Panc1 (cell line): ENCODE data around the gene RSPRY1. TPM values are rescaled to one million over a fixed set of nuclear protein-coding genes. Genes with fewer than 3 reads are reported as not detected.

ENCODE experiments used
- ATAC-seq: fragments of 200-7000 bp; cut with Tn5 transposase; 2 replicates; pipeline ENCODE4 v1.9.1; 2020; ENCODE audit warnings: mild to moderate bottlenecking, moderate library complexity
- BruUV-seq: library from RNA; stranded (reverse); fragments of 400-500 nt; replicated peaks from 2 replicates; lab custom pipeline; 2021; lab: Mats Ljungman, UMichigan
- CTCF ChIA-PET: fragments of 300-600 bp; sonication (Branson Sonifier 250); formaldehyde crosslinking; loops from one replicate; lab custom pipeline; 2022; ENCODE audit warnings: antibody characterized with exemption; lab: Charles Lee
- POLR2A ChIA-PET: fragments of 300-600 bp; sonication (Branson Sonifier 250); formaldehyde crosslinking; loops from one replicate; lab custom pipeline; 2022; ENCODE audit warnings: antibody characterized with exemption; lab: Charles Lee
- DNase-seq: peaks from one replicate; pipeline ENCODE4 v3.0.0-alpha.2; 2010; ENCODE audit warnings: low read depth, low spot score
- H3K27ac ChIP-seq: 2 replicates; pipeline ENCODE4 v1.5.1; 2011; ENCODE audit warnings: mild to moderate bottlenecking, low read length, inconsistent platforms
- H3K27me3 ChIP-seq: fragments of 200-500 bp; sonication (Bioruptor generic); 2 replicates; pipeline ENCODE4 v1.6.0; 2014; ENCODE audit warnings: low read length, inconsistent platforms; ENCODE audit not compliant: control insufficient read depth, insufficient read depth
- H3K36me3 ChIP-seq: fragments of 200-500 bp; sonication (Bioruptor generic); 2 replicates; pipeline ENCODE4 v1.5.1; 2014; ENCODE audit warnings: inconsistent platforms, mild to moderate bottlenecking, low read length, moderate library complexity; ENCODE audit not compliant: control insufficient read depth, insufficient read depth
- H3K4me1 ChIP-seq: 2 replicates; pipeline ENCODE4 v1.5.1; 2011; ENCODE audit warnings: inconsistent platforms, mild to moderate bottlenecking, low read length, moderate library complexity; ENCODE audit not compliant: control insufficient read depth, insufficient read depth
- H3K4me3 ChIP-seq, 2 experiments: 2 replicates each; pipeline ENCODE4 v1.5.1; 2011 to 2012; ENCODE audit warnings: low read depth in 2 of 2, low read length in 2 of 2, mild to moderate bottlenecking in 2 of 2, inconsistent platforms in 1 of 2, moderate library complexity in 1 of 2
- H3K9me3 ChIP-seq: fragments of 200-500 bp; sonication (Bioruptor generic); 2 replicates; pipeline ENCODE4 v1.5.1; 2014; ENCODE audit warnings: low read depth, mild to moderate bottlenecking, inconsistent platforms, low read length, moderate library complexity; ENCODE audit not compliant: control insufficient read depth, insufficient read depth
- CTCF ChIP-seq: fragments of 450-650 bp; IDR thresholded peaks from 2 replicates; pipeline ENCODE4 v1.5.1; 2017; ENCODE audit warnings: mild to moderate bottlenecking
- POLR2AphosphoS5 ChIP-seq: IDR thresholded peaks from 2 replicates; pipeline ENCODE4 v1.6.1; 2012; ENCODE audit warnings: mild to moderate bottlenecking, low read depth, low read length, moderate library complexity
- REST ChIP-seq, 2 experiments: IDR thresholded peaks; 2 replicates each; pipeline ENCODE4 v1.6.1; 2011 to 2012; ENCODE audit warnings: low read depth in 2 of 2, control low read depth in 1 of 2, low read length in 1 of 2, mild to moderate bottlenecking in 1 of 2, moderate library complexity in 1 of 2; ENCODE audit not compliant: insufficient read depth in 1 of 2
- SIN3A ChIP-seq: IDR thresholded peaks from 2 replicates; pipeline ENCODE4 v1.6.1; 2012; ENCODE audit warnings: low read depth, mild to moderate bottlenecking, low read length, moderate library complexity, borderline replicate concordance; ENCODE audit not compliant: insufficient read depth
- TCF7L2 ChIP-seq: IDR thresholded peaks from 2 replicates; pipeline ENCODE4 v1.6.1; 2011; ENCODE audit warnings: mild to moderate bottlenecking, low read depth, low read length, inconsistent platforms
- in situ Hi-C: cut with HindIII; loops from 2 replicates; pipeline ENCODE4 v1.10.0; 2016; ENCODE audit warnings: low sequenced_read_pairs, low pct_unique_long_range_greater_than_20kb
- intact Hi-C: fragments of 100-400 bp; cut with micrococcal nuclease; formaldehyde crosslinking; loops from one replicate; pipeline ENCODE4 v1.10.0; 2022; ENCODE audit not compliant: unreplicated experiment
- total RNA-seq: library from RNA; stranded (reverse); gene quantifications from one replicate; pipeline ENCODE4 v1.2.1, GENCODE V29; 2021; ENCODE audit not compliant: unreplicated experiment

Gene RSPRY1
- total RNA-seq, 1 experiment from 2014 or later: 29.4 TPM

- no peak for DNase-seq
- intact Hi-C loops: no loop called here
- TF ChIP-seq TCF7L2 (no peak), SIN3A (no peak), CTCF (no peak), REST (IDR thresholded peaks at IDR 0.05; ENCODE audit: insufficient read depth in 1 of 2, low read depth in 2 of 2, low read length in 1 of 2) (no peak), POLR2AphosphoS5 (no peak)
- ChIA-PET CTCF (no interaction called here), POLR2A (interaction anchor here (0.8 kb wide), 1 partner anchor 9 kb away, joined by 3 read pairs; no protein-coding TSS in a partner anchor)
- H3K4me3 ChIP-seq: no peak overlapping the region
- no peaks in the 10 kb centered on the region for H3K4me1 ChIP-seq
- H3K27me3 ChIP-seq: no peaks in the 10 kb centered on the region
- peaks cover 4% of the 10 kb centered on the region; the same call in 1 of the 2 replicates for H3K36me3 ChIP-seq
- in situ Hi-C loops: no loop called here
- H3K27ac ChIP-seq: no peak overlapping the region
- BruUV-seq: no TSS peak
- no peaks in the 10 kb centered on the region for H3K9me3 ChIP-seq
- ATAC-seq: no peak
Observed at GRCh38 chr16:57152096-57153093, 33.7 kb upstream of the RSPRY1 start.

GRCh38 chr16:57153841-57154240, 32.3 kb upstream of the RSPRY1 start:
- ChIA-PET POLR2A (no interaction called here), CTCF (no interaction called here)
- Histone ChIP-seq H3K27me3 (no peaks in the 10 kb centered on the region), H3K4me1 (no peaks in the 10 kb centered on the region), H3K9me3 (no peaks in the 10 kb centered on the region), H3K4me3 (no peak overlapping the region), H3K36me3 (peaks cover 4% of the 10 kb centered on the region; the same call in 1 of the 2 replicates), H3K27ac (no peak overlapping the region)
- intact Hi-C loops (no loop called here), in situ Hi-C loops (no loop called here)
- DNase-seq (no peak), ATAC-seq (no peak)
- TSS peak; percentile 82 for BruUV-seq
- no peak for TF ChIP-seq TCF7L2
